HCT116 (cell line): ENCODE results near the gene INO80. TPM values are rescaled to one million over a fixed set of nuclear protein-coding genes. Genes with fewer than 3 reads are reported as not detected.

ENCODE experiments used
- ATAC-seq: fragments of 200-7000 bp; cut with Tn5 transposase; 2 replicates; pipeline ENCODE4 v1.9.1; 2020; ENCODE audit warnings: mild to moderate bottlenecking, moderate library complexity
- BruUV-seq: library from RNA; stranded (reverse); fragments of 400-500 nt; replicated peaks from 2 replicates; lab custom pipeline; 2021; lab: Mats Ljungman, UMichigan
- CTCF ChIA-PET: fragments of 300-600 bp; sonication (Branson Sonifier 250); formaldehyde crosslinking; loops from one replicate; lab custom pipeline; 2021; ENCODE audit warnings: antibody characterized with exemption; lab: Charles Lee
- POLR2A ChIA-PET: fragments of 300-600, 350-600 bp; sonication (Branson Sonifier 250); formaldehyde crosslinking; loops from one replicate; lab custom pipeline; 2021; ENCODE audit warnings: antibody characterized with exemption; lab: Charles Lee
- RAD21 ChIA-PET, 2 experiments: fragments of 300-600 bp; sonication (Branson Sonifier 250); formaldehyde crosslinking; loops; one replicate each; lab custom pipeline; 2023; ENCODE audit warnings: low total read pairs in 2 of 2; ENCODE audit not compliant: uncharacterized antibody in 2 of 2, unreplicated experiment in 2 of 2, low non-redundant PET in 1 of 2; lab: Charles Lee
- DNase-seq: peaks from one replicate; pipeline ENCODE4 v3.0.0-alpha.2; 2010; ENCODE audit warnings: low read depth, low spot score
- H2AFZ ChIP-seq: fragments of 200-600 bp; shearing (Covaris generic), sonication (generic); 2 replicates; pipeline ENCODE4 v1.6.1; 2017; ENCODE audit warnings: low read depth, mixed run types, mixed read lengths, antibody characterized with exemption, low read length; ENCODE audit not compliant: poor library complexity, severe bottlenecking
- H3K27ac ChIP-seq: 2 replicates; pipeline ENCODE4 v1.5.1; 2012; ENCODE audit warnings: low read depth, low read length
- H3K27me3 ChIP-seq: fragments of 200-600 bp; sonication (generic); 2 replicates; pipeline ENCODE4 v1.6.1; 2016; ENCODE audit warnings: mixed run types, low read length, mixed read lengths; ENCODE audit not compliant: insufficient read depth
- H3K36me3 ChIP-seq, 2 experiments: fragments of 200-500 bp in 1 of 2; fragments of 200-600 bp in 1 of 2; sonication (Bioruptor generic) in 1 of 2; sonication (generic) in 1 of 2; 2 replicates each; pipeline versions ENCODE4 v1.5.1 to v1.6.1; 2014 to 2016; ENCODE audit warnings: low read length in 2 of 2, inconsistent platforms in 1 of 2, mixed read lengths in 1 of 2, mixed run types in 1 of 2; ENCODE audit not compliant: insufficient read depth in 2 of 2, control insufficient read depth in 1 of 2
- H3K4me1 ChIP-seq, 2 experiments: fragments of 200-600 bp in 1 of 2; sonication (generic) in 1 of 2; 2 replicates each; pipeline versions ENCODE4 v1.5.1 to v1.6.1; 2012 to 2017; ENCODE audit warnings: low read length in 2 of 2, inconsistent platforms in 1 of 2, mild to moderate bottlenecking in 1 of 2, mixed read lengths in 1 of 2, mixed run types in 1 of 2, moderate library complexity in 1 of 2; ENCODE audit not compliant: insufficient read depth in 2 of 2, control insufficient read depth in 1 of 2
- H3K4me2 ChIP-seq: fragments of 200-600 bp; sonication (generic); 2 replicates; pipeline ENCODE4 v1.6.1; 2017; ENCODE audit warnings: mixed run types, low read length, mixed read lengths
- H3K4me3 ChIP-seq, 2 experiments: fragments of 200-600 bp in 1 of 2; sonication (generic) in 1 of 2; replicated peaks in 1 of 2; 2 replicates each; pipeline ENCODE4 v1.5.1; 2011 to 2016; ENCODE audit warnings: low read length in 2 of 2, control low read depth in 1 of 2, low read depth in 1 of 2, mild to moderate bottlenecking in 1 of 2, mixed read lengths in 1 of 2, mixed run types in 1 of 2
- H3K79me2 ChIP-seq: fragments of 200-600 bp; sonication (generic); 2 replicates; pipeline ENCODE4 v1.6.1; 2017; ENCODE audit warnings: mild to moderate bottlenecking, mixed run types, low read length, moderate library complexity, mixed read lengths; ENCODE audit not compliant: insufficient read depth
- H3K9ac ChIP-seq: fragments of 200-600 bp; sonication (generic); 2 replicates; pipeline ENCODE4 v1.6.1; 2016; ENCODE audit warnings: low read length, mixed read lengths
- H3K9me2 ChIP-seq: fragments of 200-600 bp; sonication (generic), shearing (Covaris generic); 2 replicates; pipeline ENCODE4 v1.6.1; 2017; ENCODE audit warnings: mixed run types, mild to moderate bottlenecking, moderate library complexity; ENCODE audit not compliant: insufficient read depth
- H3K9me3 ChIP-seq, 2 experiments: fragments of 200-500 bp in 1 of 2; fragments of 200-600 bp in 1 of 2; sonication (Bioruptor generic) in 1 of 2; sonication (generic) in 1 of 2; 2 replicates each; pipeline ENCODE4 v1.6.1; 2014 to 2017; ENCODE audit warnings: low read length in 2 of 2, mixed read lengths in 2 of 2, inconsistent platforms in 1 of 2, low read depth in 1 of 2, mild to moderate bottlenecking in 1 of 2, mixed run types in 1 of 2, moderate library complexity in 1 of 2; ENCODE audit not compliant: control insufficient read depth in 1 of 2, insufficient read depth in 1 of 2
- H4K20me1 ChIP-seq: fragments of 200-600 bp; sonication (generic), shearing (Covaris generic); 2 replicates; pipeline ENCODE4 v1.6.1; 2017; ENCODE audit warnings: mixed run types, mild to moderate bottlenecking, moderate library complexity; ENCODE audit not compliant: insufficient read depth
- CBX3 ChIP-seq: IDR thresholded peaks from 2 replicates; pipeline ENCODE4 v1.6.1; 2012; ENCODE audit warnings: low read depth
- CEBPB ChIP-seq: IDR thresholded peaks from 2 replicates; pipeline ENCODE4 v1.6.1; 2012; ENCODE audit warnings: low read depth
- ELF1 ChIP-seq: IDR thresholded peaks from 2 replicates; pipeline ENCODE4 v1.6.1; 2012; ENCODE audit warnings: low read depth, borderline replicate concordance
- EZH2phosphoT487 ChIP-seq: fragments of 200-600 bp; IDR thresholded peaks from 2 replicates; pipeline ENCODE4 v1.6.1; 2018; ENCODE audit warnings: antibody characterized with exemption, borderline replicate concordance
- FOSL1 ChIP-seq: IDR thresholded peaks from 2 replicates; pipeline ENCODE4 v1.6.1; 2012; ENCODE audit warnings: low read depth
- JUND ChIP-seq: IDR thresholded peaks from 2 replicates; pipeline ENCODE4 v1.6.1; 2012
- POLR2A ChIP-seq: IDR thresholded peaks from 2 replicates; pipeline ENCODE4 v1.7.0; 2011; ENCODE audit warnings: borderline replicate concordance; ENCODE audit not compliant: insufficient read depth, insufficient read length; ENCODE audit errors: extremely low read depth
- POLR2AphosphoS5 ChIP-seq: IDR thresholded peaks from 2 replicates; pipeline ENCODE4 v1.6.1; 2011; ENCODE audit warnings: mild to moderate bottlenecking, low read depth, low read length, moderate library complexity
- RAD21 ChIP-seq: IDR thresholded peaks from 2 replicates; pipeline ENCODE4 v1.6.1; 2012; ENCODE audit warnings: low read depth, mild to moderate bottlenecking
- SIN3A ChIP-seq: IDR thresholded peaks from 2 replicates; pipeline ENCODE4 v1.6.1; 2012; ENCODE audit warnings: low read depth
- SP1 ChIP-seq: IDR thresholded peaks from 2 replicates; pipeline ENCODE4 v1.6.1; 2012; ENCODE audit warnings: low read depth
- intact Hi-C: fragments of 100-400 bp; cut with micrococcal nuclease; formaldehyde crosslinking; loops from 2 replicates; pipeline ENCODE4 v1.10.0; 2022
- total RNA-seq: library from RNA; stranded (reverse); gene quantifications from one replicate; pipeline ENCODE4 v1.2.1, GENCODE V29; 2021; ENCODE audit not compliant: unreplicated experiment
- TF ChIP-seq, protein P1 (sequence below): IDR thresholded peaks from 2 replicates; pipeline ENCODE4 v1.6.1; 2012
- TF ChIP-seq, protein P2 (sequence below): IDR thresholded peaks from 2 replicates; pipeline ENCODE4 v1.6.1; 2012
- TF ChIP-seq, protein P3 (sequence below), 3 experiments: fragments of 200-600 bp in 1 of 3; sonication (generic) in 1 of 3; IDR thresholded peaks in 2 of 3; conservative IDR thresholded peaks in 1 of 3; 2 replicates each; pipeline ENCODE4 v1.5.1; 2012 to 2017; ENCODE audit warnings: low read depth in 2 of 3, low read length in 2 of 3, antibody characterized with exemption in 1 of 3, borderline replicate concordance in 1 of 3, control low read depth in 1 of 3, mild to moderate bottlenecking in 1 of 3, mixed read lengths in 1 of 3, mixed run types in 1 of 3, moderate library complexity in 1 of 3; ENCODE audit not compliant: insufficient read depth in 1 of 3

The INO80 gene
- total RNA-seq, 1 experiment from 2014 or later: 28.2 TPM

DNA sequence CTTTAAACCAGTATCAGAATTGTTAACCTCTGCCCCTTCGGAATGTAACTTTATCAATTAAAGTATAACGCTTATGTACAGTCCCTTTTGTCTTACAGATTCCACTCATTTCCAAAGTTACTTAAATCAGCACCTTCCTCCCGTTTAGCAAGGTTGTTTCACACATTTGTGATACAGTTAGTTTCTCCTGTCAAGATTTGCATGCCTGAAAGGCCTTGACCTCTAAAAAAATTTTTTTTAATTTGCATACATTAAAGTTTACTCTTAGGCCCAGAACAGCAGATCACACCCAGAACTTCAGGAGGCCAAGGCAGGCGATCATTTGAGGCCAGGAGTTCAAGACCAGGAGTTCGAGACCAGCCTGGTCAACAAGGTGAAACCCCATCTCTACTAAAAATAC lies 9.1 kb downstream of the INO80 start:
- Histone ChIP-seq H3K36me3 (peaks cover 6 to 8% of the 10 kb centered on the region in 2 experiments; a peak in 3 of 4 replicates), H3K9me3 (no peaks in the 10 kb centered on the region), H3K27ac (no peak overlapping the region), H3K4me2 (no peak overlapping the region), H3K4me3 (no peak overlapping the region), H3K27me3 (no peaks in the 10 kb centered on the region), H3K9ac (no peak overlapping the region), H3K9me2 (no peaks in the 10 kb centered on the region), H2AFZ (no peak overlapping the region), H3K4me1 (peaks cover 0 to 11% of the 10 kb centered on the region in 2 experiments; a peak in 1 of 4 replicates), H3K79me2 (peaks cover 99% of the 10 kb centered on the region), H4K20me1 (peaks cover 4% of the 10 kb centered on the region; the same call in 1 of the 2 replicates)
- CTCF ChIA-PET: no interaction called here
- ATAC-seq: no peak
- no TSS peak for BruUV-seq
- no peak for DNase-seq
- POLR2A ChIA-PET: no interaction called here
- TF ChIP-seq SIN3A: no peak
- TF ChIP-seq ELF1: no peak
- TF ChIP-seq, protein P1, sequence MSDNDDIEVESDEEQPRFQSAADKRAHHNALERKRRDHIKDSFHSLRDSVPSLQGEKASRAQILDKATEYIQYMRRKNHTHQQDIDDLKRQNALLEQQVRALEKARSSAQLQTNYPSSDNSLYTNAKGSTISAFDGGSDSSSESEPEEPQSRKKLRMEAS: no peak
- no peak for TF ChIP-seq SP1
- TF ChIP-seq EZH2phosphoT487: no peak
- TF ChIP-seq JUND: no peak
- TF ChIP-seq POLR2A: no peak
- no peak for TF ChIP-seq CBX3
- TF ChIP-seq, protein P2, sequence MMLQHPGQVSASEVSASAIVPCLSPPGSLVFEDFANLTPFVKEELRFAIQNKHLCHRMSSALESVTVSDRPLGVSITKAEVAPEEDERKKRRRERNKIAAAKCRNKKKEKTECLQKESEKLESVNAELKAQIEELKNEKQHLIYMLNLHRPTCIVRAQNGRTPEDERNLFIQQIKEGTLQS: no peak
- no peak for TF ChIP-seq FOSL1
- TF ChIP-seq CEBPB: no peak
- TF ChIP-seq, protein P3, sequence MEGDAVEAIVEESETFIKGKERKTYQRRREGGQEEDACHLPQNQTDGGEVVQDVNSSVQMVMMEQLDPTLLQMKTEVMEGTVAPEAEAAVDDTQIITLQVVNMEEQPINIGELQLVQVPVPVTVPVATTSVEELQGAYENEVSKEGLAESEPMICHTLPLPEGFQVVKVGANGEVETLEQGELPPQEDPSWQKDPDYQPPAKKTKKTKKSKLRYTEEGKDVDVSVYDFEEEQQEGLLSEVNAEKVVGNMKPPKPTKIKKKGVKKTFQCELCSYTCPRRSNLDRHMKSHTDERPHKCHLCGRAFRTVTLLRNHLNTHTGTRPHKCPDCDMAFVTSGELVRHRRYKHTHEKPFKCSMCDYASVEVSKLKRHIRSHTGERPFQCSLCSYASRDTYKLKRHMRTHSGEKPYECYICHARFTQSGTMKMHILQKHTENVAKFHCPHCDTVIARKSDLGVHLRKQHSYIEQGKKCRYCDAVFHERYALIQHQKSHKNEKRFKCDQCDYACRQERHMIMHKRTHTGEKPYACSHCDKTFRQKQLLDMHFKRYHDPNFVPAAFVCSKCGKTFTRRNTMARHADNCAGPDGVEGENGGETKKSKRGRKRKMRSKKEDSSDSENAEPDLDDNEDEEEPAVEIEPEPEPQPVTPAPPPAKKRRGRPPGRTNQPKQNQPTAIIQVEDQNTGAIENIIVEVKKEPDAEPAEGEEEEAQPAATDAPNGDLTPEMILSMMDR (IDR thresholded peaks at IDR 0.05 in 2 of 3, conservative IDR thresholded peaks at IDR 0.05 in 1 of 3; ENCODE audit: borderline replicate concordance in 1 of 3, insufficient read depth in 1 of 3, low read depth in 2 of 3, low read length in 2 of 3): no peak
- no peak for TF ChIP-seq RAD21
- no peak for TF ChIP-seq POLR2AphosphoS5
- RAD21 ChIA-PET: no interaction called here
- intact Hi-C loops: no loop called here
